A673 (cell line): ENCODE results near the gene MED23.

Source experiments
- EZH2 ChIP-seq: fragments of 200-600 bp; sonication (generic); IDR thresholded peaks from 2 replicates; pipeline ENCODE4 v1.6.1; 2017; ENCODE audit warnings: borderline replicate concordance, low read depth, mild to moderate bottlenecking, mixed read lengths, antibody characterized with exemption, low read length; ENCODE audit not compliant: poor library complexity, severe bottlenecking
- TF ChIP-seq, protein P1 (sequence below): fragments of 300-800, 200-600 bp; sonication (generic); conservative IDR thresholded peaks from 2 replicates; pipeline ENCODE4 v1.5.1; 2017; ENCODE audit warnings: low read depth, mild to moderate bottlenecking, antibody characterized with exemption, low read length, moderate library complexity, mixed read lengths

DNA sequence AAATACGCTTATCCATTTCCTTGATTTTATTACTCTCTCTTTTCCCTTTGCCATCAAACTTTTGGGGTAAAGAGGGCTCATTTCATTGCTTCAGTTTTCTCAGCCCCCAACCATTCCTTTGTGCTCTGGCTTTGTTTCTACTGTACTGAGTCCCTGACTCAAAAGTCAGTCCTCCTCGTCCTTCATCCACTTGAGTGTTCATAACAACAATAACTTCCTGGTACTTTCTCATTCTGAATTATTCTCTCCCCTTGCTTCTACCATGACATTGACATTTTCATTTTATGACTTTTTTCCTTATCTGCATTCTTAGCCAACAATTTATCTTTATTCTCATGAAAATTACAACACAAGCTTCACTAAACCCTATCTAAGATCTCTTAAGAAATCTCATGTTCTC lies 10.0 kb upstream of the MED23 start:
- TF ChIP-seq, protein P1, sequence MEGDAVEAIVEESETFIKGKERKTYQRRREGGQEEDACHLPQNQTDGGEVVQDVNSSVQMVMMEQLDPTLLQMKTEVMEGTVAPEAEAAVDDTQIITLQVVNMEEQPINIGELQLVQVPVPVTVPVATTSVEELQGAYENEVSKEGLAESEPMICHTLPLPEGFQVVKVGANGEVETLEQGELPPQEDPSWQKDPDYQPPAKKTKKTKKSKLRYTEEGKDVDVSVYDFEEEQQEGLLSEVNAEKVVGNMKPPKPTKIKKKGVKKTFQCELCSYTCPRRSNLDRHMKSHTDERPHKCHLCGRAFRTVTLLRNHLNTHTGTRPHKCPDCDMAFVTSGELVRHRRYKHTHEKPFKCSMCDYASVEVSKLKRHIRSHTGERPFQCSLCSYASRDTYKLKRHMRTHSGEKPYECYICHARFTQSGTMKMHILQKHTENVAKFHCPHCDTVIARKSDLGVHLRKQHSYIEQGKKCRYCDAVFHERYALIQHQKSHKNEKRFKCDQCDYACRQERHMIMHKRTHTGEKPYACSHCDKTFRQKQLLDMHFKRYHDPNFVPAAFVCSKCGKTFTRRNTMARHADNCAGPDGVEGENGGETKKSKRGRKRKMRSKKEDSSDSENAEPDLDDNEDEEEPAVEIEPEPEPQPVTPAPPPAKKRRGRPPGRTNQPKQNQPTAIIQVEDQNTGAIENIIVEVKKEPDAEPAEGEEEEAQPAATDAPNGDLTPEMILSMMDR: no peak
- TF ChIP-seq EZH2: no peak
